LNCAP (cell line): ENCODE results near the gene SDF4.

Experiments used
- TF ChIP-seq, protein P1 (sequence below): fragments of 450-650 bp; IDR thresholded peaks from 2 replicates; pipeline ENCODE4 v1.5.1; 2017; ENCODE audit warnings: mild to moderate bottlenecking

Gene SDF4

DNA sequence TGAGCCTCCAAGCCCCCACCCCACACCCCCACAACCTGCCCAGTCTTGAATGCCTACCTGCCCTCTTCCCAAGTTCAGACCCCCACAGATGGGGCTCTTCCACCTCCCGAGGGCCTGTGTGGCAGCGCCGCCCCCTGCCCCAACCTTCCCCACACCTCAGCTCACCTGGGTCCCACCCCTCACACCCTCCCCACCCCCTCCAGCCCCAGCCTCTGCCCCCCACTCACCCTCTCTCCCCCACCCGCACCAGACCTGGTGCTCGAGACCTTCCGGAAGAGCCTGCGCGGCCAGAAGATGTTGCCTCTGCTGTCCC is 34.7 kb downstream of the SDF4 start:
- TF ChIP-seq, protein P1, sequence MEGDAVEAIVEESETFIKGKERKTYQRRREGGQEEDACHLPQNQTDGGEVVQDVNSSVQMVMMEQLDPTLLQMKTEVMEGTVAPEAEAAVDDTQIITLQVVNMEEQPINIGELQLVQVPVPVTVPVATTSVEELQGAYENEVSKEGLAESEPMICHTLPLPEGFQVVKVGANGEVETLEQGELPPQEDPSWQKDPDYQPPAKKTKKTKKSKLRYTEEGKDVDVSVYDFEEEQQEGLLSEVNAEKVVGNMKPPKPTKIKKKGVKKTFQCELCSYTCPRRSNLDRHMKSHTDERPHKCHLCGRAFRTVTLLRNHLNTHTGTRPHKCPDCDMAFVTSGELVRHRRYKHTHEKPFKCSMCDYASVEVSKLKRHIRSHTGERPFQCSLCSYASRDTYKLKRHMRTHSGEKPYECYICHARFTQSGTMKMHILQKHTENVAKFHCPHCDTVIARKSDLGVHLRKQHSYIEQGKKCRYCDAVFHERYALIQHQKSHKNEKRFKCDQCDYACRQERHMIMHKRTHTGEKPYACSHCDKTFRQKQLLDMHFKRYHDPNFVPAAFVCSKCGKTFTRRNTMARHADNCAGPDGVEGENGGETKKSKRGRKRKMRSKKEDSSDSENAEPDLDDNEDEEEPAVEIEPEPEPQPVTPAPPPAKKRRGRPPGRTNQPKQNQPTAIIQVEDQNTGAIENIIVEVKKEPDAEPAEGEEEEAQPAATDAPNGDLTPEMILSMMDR = no peak

DNA sequence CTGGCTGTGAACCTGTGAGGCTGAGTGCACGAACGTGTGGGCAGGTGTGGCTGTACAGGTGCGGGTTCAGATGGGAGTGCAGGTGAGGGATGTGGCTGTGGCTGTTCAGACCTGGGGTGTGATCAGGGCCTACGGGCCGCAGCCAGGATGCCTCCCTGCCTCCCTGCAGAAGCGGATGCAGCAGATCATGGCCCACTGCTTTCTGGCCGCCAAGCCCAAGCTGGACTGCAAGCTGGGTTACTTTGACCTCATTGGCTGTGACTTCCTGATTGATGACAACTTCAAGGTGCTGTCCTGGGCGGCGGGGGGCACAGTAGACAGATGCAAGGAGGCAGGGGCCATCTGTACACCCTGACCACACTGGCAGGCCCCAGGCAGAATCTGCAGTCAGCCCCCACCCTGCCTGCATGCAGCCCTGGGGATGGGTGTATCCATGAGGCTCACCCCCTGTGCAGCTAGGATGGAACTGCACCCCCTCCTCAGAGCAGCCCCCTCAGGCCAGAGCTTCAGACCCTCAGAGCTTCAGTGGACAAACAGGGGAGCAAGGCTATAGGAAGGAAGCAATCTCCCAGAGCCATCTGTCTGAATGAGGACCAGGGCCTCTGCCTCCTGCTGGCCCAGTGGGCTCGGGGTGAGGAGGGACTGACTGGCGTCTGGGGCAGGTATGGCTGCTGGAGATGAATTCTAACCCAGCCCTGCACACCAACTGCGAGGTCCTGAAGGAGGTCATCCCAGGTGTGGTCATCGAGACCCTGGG is 35.2 kb downstream of the SDF4 start:
- TF ChIP-seq, protein P1 = no peak

DNA sequence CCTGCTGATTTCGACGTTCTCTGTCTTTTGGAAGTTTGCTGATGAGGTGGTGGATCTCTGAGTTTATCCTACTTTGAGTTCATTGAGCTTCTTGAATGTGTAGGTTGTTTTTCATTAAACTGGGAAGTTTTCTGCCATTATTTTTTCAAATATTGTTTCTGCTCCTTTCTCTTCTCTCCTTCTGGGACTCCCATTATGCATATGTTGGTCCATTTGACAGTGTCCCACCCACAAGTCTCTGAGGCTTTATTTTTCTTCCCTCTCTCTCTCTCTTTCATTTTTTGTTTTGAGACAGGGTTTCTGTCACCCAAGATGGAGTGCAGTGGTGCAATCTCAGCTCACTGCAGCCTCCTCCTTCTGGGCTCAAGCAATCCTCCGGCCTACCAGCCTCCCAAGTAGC is 37.1 kb downstream of the SDF4 start:
- TF ChIP-seq, protein P1 = no peak

DNA sequence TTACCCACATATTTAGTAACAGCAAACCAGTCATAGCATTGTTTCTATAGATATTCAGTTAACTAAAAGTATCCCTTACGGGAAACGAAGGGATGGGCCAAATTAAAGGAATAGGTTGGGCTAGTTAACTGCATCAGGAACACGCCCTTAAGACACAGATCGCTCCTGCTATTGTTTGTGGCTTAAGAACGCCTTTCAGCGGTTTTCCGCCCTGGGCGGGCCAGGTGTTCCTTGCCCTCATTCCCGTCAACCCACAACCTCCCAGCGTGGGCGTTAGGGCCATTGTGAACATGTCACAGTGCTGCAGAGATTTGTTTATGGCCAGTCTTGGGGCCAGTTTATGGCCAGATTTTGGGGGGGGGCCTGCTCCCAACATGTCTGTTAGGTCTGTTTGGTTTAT is 40.1 kb downstream of the SDF4 start:
- TF ChIP-seq, protein P1 = no peak

DNA sequence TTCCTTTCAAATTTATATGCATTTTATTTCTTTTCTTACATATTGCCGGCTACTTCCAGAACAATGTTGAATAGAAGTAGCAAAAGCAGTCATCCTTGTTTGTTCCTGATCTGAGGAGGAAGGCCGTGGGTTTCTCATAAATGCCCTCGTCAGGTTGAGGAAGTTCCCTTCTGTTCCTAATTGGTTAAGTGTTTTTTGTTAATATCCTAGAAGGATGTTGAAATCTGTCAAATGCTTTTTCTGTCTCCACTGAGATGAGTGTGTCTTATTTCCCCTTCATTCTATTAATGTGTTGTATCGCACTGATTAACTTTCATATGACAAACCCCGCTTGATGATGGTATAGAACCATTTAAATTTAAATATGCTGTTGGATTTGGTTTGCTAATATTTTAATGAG is 42.7 kb downstream of the SDF4 start:
- TF ChIP-seq, protein P1 = no peak

DNA sequence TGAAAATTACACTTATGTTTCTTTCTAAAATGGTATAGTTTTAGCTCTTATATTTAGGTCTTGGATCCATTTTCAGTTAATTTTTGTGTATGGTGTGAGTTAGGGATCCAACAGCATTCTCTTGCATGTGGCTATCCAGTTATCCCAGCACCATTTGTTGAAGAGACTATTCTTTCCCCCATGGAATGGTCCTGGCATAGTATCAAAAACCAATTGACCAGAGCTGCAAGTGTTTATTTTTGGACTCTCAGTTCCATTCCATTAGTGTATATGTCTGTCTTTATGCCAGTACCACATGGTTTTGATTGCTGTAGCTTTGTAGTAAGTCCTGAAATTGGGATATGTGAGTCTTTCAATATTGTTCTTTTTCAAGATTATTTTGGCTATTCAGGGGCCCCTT is 43.9 kb downstream of the SDF4 start:
- TF ChIP-seq, protein P1 = no peak

DNA sequence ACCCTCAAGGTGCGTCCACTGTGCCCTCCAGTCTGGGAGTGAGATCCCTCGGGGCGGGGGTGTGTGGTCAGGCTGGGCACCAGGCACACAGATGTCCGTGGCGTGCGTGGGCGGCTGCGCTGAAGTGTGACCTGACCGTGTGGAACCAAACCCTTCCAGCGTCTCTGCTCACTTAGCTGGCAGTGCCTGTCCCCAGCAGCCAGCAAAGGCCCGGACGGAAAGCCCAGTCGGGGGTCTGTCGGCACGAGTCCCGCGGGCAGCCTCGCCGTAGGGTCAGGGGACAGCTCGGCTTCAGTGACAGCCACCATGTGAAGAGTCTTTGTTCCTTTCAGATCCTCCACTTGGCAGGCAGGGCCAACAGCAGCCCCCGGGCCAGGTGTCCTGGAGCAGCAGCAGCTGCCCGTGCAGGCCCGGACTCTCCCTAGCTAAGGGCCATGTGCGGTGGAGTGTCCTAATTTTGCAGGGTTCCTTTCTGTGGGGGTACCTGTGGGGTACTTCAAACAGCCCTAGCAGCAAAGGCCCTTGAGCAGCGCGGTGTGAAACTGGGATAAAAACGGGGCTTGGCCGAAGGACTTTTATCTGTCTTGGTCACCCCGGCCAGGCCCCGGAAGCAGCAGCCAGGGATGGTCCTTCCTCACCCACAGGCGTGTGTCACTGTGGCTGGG is 46.6 kb downstream of the SDF4 start:
- TF ChIP-seq, protein P1 = no peak
